HG03097 (cell line): ENCODE measurements around the gene KLKB1.
"Not testable (repeated sequence)": the region's sequence is repeated elsewhere in the genome, so short reads cannot be mapped to it uniquely, and the experiment has no call there.

ENCODE experiments used
- ATAC-seq: cut with Tn5 transposase; IDR thresholded peaks from one replicate; pipeline ENCODE4 v1.9.1; 2021; ENCODE audit not compliant: unreplicated experiment, low FRiP score

The KLKB1 gene

DNA sequence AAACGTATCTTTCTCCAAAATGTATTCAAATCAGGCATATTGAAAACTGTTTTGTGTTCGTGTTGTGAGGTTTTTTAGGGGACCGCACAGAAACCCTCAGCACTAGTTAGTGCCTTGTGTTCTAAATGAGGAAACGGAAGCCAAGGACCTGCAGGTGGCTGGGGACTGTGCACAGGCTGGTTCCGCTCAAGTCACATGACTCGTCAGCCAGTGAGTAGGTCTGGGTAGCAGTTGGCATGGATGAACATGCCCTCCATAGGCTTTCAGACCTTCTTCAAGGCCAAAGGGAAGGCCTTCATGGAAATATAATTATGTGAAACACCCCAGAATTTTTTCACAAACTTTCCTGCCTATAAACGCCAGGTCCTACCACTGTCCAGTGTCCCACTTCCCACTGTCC lies 37.4 kb downstream of the KLKB1 start:
- no peak for ATAC-seq

DNA sequence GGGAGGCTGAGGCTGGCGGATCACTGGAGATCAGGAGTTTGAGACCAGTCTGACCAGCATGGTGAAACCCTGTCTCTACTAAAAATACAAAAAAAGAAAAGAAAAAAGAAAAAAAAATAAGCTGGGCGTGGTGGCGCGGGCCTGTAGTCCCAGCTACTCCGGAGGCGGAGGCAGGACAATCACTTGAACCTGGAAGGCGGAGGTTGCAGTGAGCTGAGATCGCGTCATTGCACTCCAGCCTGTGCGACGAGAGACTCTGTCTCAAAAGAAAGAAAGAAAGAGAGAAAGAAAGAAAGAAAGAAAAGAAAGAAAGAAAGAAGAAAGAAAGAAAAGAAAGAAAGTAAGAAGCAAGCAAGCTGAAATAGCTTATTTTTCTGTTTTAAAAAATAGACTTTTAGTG lies 37.9 kb downstream of the KLKB1 start:
- not testable (repeated sequence) for ATAC-seq

DNA sequence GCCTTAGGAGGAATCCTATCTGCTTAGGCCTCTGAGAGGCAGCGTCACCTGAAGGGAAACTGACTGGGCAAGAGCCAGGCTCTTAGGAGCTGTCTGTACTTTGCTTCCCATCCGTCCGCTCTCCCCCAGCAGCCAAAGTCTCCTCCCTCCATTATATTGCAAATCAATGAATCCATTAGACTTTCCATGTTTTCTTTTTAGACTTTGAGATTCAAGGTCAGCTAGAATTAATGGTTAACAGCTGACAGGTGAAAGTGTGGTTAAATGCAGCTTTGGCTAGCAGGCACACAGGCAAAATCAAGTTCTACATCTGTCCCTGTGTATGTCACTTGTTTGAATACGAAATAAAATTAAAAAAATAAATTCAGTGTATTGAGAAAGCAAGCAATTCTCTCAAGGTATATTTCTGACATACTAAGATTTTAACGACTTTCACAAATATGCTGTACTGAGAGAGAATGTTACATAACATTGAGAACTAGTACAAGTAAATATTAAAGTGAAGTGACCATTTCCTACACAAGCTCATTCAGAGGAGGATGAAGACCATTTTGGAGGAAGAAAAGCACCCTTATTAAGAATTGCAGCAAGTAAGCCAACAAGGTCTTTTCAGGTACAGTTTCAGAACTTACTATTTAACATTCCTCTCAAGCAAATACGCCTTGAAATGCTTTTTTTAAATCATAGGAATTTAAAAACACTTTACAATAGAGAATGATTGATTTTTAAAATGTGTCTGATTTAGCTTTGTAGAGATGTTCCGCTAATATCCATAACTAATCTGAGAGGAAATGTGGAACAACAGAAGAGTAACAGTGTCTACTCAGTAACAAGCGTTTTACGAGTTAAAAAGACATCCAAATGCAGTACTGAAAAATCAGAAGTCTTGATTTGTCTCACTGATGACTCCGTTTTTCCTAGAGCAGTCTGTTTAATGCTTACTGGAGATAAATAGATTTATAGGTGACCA lies 38.7 kb downstream of the KLKB1 start, which contains the start of gene F11:
Gene F11 (plus strand): TSS at position 507 of the 970 bp plus-strand sequence. CDS start 948 bp downstream, outside the sequence.
- ATAC-seq = no peak

DNA sequence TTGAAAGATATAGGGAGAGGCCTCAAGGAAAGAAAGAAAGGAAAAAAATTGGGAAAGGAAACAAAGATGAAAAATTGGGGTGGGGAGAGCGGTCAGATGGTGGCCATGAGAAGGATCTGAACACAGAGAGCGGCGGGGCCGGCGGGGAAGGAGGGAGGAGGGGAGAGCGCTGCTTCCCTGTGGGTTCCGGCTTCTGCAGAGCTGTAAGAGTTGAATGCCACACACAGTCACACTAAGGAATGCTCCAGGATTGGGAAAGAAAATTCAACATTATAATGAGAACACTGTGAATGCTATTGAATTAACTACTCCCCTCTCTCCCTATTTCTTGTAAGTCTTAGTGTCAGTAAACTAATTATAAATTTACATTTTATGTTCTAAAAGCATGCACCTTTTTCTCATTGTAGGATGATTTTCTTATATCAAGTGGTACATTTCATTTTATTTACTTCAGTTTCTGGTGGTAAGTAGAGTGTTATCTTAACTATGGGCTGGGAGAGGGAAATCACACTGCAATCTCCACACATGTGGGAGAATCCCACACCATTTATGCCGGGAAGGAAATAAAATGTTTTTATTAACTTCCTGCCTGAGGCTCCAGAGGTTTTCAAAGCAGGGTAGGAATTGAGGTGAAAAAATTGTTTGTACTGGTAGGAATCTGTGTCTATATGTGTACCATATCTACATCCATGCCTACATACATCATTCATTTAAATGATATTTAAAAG lies 39.6 kb downstream of the KLKB1 start:
- no peak for ATAC-seq

DNA sequence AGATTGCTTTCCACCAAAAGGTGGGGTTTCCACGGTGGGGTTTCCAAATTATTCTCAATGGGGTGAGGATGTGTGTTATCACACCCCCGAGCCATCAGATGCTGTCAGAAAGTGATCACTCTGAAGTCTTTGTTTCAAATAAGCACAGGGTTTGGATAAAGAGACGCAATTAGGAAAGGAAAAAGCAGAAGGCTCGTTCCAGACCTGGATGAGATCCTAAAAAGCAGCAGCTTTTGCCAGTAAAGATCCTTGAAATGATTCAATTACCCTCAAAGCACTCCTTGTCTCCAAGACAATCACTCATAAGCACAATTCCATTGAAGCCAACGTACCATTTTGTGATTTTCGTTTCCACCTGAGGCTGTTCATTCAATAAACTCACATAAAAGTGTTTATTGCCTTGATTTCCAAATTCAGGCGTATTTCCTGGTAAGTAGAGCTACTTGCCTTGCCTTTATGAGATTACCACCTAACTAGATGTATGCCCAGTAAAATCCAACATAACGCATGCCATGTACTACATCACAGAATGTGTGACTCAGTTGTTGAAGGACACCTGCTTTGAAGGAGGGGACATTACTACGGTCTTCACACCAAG lies 43.9 kb downstream of the KLKB1 start:
- no peak for ATAC-seq

DNA sequence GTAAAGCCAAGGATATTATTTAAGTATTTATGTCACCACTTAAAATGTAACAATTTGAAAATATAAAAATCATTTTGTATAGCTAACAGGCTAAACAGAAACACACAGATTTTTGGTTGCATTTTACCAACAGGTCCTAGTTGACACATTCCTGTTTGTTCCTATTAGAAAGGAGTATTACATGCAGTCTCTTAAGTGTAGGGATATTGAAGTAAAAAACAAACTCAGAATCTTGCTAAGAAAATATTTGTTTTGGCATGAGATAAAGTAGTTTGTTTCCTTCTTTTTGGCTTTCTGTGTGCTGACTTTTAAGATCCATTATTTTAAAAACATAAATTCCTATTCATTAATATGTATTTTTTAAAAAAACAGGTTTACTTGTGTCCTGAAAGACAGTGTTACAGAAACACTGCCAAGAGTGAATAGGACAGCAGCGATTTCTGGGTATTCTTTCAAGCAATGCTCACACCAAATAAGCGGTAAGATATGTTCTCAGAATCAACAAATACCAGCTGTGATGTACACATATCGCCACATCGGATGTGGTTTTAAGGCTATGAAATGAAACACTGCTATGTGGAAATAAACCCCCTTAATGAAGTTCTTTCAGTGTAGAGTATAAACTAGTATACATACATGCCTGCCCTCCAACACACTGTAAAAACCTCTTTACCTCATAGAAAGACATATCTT lies 45.5 kb downstream of the KLKB1 start:
- ATAC-seq = no peak

DNA sequence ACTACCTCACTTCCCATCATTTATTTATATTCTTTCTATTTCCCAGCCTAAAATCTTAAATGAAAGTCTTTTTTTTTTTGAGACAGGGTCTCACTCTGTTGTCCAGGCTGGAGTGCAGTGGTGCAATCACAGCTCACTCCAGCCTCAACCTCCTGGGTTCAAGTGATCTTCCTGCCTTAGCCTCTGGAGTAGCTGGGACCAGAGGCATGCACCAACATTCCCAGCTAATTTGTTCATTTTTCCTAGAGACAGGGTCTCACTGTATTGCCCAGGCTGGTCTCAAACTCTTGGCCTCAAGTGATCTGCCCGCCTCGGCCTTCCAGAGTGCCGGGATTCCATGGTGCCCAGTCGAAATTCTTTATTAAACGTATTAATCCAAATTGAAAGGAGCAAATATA lies 46.1 kb downstream of the KLKB1 start:
- ATAC-seq = not testable (repeated sequence)

DNA sequence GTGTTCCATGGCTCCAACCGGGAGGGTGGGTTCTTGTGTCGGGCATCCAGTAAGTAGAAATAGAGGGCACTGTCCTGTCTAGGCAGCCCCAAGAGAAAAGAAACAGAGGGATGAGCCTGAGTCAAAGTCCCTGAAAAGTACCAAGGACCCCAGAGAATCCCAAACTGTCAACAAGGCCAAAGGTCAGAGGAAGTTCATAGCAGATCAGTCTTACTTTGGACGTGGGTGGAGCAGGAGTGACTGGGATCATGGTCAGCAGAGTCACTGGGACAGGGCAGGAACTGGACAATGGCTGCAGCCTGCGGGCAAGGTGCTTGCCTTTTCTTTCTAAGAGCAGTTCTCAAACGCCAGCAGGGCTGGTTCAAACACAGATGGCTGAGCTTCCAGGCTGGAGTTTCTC lies 56.0 kb downstream of the KLKB1 start:
- ATAC-seq = no peak

DNA sequence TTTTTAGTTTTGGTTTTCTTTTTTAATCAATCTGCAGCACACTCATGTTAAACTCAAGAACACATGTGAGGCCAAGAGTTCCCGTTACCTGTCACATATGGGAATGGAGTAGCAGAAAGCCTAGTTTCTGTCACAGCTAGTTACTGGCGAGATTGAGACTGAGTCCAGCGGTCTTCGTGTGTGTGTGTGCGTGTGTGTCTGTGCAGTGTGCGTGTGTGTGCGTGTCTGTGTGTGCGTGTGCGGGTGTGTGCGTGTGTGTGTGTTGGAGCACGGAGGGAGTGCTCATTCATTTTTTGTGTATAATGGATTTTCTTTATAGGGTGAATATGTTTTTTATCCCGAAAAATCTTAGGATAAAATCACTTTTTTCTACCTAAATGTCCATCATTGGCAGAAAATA lies 57.8 kb downstream of the KLKB1 start:
- ATAC-seq = no peak

DNA sequence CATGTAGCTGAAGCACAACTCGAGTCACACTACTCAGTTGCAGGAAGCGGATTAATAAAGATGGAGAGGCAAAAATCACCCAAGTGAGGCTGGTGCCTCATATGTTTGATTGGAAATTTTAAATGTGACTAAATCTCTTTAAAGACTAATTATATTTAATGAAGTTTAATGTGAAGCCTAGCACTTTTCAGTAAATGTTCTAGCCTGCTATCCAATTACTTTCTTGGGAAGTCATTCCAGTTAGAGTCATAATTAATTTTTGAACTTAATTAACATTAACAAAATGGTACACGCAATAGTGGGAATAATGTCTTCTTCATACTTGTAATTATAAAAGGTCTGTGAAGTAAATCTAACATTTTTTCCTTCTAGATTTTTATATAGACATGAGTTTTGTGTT lies 59.3 kb downstream of the KLKB1 start:
- ATAC-seq = no peak

DNA sequence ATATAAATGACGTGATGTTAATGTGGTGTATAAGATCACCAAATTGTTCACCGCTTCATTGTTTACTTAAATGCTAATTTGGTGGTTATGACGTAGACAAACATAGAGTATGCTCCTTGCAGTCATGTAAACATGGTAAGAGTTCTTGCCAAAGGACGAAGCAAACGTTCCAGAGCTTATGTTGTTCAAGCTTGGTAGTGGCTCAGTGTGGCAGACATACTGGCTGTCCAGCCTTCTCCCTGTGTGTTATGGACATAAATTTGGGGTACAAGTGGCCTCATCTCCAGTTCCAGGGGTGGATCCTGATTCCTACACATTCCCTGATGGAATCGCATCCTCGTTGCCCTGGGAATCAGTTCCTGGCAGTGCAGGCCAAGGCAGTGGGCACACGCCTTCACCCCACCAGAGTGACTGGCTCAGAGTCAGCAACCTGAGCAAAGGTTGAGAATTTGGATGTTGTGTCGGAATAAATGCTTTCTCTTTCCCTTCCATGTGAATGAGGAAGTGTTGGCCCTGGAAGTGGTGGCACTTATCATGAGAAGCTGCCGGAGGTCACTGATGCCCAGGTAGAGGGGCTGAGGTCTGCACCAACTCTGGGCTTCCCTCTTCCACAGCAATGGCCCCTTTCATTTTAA lies 64.1 kb downstream of the KLKB1 start:
- ATAC-seq = no peak

DNA sequence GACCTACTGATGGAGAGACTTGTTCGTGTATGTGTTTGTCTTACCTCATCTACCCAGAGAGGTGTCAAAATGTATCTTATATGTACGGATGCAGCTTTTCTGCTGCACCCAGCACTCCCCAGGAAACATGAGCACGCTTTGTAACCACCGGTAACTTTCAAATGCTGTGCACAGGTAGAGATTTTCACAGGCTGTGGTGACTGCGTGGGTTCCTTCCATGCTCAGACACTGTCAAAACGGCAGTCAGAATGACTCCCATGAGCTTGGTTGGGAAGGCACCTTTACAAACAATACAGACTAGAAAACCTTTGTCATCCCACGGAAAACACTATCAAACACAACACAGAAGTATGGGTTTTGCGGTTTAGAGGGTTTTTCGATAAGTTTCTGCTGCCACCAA lies 66.9 kb downstream of the KLKB1 start:
- no peak for ATAC-seq

DNA sequence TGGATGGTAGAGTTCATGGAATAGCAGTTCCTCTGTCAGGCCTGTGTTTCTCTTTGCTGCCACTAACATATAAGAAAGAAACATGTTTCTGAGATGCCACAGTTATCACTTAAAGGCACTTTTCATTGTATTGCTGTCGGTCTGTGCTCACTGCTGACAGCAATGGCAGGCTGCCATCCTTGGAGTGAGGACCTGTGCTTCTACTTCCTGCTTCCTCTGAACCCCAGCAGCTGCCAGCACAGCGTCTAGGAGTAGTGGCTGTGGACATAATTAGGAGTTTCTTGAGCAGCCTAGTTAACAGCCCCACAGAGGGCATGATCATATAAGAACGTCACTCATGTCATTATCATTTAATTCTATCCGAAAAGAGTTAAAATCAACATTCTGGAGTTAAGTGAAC lies 69.2 kb downstream of the KLKB1 start:
- ATAC-seq = no peak

DNA sequence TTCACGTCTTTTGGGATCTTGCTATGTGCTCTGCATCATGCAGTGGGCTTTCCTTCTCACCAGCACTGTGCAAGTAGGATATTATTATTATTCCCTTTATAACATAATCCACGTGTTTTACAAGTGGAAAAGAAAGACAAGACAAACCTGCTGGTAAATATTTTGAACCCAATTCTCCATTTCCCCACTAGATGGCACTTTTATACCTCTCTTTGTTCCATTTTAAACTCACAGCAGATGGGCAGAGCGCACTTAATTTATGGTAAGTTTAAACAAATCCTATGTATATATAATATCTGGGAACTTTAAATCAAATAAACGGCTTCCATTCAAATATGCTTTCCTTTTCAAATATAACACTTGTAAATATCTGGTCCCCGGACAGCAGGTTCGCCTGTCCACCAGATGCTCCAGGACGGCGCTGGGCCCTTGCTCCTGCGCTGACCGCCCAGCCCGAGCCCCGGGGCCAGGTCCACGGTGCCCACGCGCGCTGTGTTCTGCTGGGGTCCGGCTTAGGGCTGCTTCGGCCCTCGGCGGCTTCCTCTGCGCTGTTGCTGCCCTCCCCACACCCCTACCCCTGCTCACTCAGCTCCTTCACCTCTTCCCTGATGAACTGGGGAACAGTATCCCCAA lies 69.8 kb downstream of the KLKB1 start:
- no peak for ATAC-seq

DNA sequence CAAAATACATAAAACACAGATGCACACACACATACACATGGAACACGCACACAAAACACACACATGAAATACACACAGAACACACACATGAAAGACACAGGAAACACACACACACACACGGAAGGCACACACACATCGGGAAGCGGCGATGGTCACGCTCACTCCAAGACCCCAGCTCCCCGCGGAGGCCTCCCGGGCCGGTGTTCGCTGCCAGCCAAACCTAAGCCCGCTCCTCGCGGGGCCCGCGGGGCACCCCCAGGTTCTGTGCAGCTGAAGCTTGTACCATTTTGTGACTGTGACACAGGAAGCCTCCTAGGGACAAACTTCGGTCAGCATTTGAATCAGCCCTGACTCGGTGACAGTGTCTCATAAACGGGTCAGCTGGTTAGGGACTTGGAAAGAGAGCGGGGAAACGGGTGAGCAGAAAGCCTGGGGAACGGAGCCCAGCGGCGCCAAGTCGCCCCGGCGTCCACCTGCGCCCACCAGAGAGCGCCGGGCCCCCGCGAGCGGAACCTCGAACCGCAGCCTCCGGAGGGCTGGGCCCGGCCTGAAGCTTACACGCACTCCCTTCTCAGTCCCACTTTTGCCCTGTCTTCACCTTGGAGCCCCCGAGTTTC lies 70.8 kb downstream of the KLKB1 start:
- no peak for ATAC-seq

DNA sequence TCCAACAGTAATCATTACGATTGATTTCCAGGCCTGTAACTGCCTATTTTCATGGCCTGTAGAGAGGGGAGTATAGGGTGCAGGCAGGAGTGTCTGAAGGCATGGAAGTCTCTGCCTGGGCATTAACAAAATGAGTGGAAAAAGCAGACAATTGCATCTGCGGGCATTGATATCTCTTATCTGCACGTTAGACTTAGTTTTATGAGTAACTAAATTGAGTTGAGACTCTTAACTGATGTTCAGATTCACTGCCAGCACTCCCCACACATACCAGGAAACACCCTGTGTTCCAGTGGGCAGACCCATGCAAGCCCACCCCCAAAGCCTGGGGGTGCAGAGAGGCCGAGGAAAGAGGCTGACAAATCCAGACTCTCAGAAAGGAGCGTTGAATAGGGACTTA lies 72.0 kb downstream of the KLKB1 start:
- no peak for ATAC-seq

DNA sequence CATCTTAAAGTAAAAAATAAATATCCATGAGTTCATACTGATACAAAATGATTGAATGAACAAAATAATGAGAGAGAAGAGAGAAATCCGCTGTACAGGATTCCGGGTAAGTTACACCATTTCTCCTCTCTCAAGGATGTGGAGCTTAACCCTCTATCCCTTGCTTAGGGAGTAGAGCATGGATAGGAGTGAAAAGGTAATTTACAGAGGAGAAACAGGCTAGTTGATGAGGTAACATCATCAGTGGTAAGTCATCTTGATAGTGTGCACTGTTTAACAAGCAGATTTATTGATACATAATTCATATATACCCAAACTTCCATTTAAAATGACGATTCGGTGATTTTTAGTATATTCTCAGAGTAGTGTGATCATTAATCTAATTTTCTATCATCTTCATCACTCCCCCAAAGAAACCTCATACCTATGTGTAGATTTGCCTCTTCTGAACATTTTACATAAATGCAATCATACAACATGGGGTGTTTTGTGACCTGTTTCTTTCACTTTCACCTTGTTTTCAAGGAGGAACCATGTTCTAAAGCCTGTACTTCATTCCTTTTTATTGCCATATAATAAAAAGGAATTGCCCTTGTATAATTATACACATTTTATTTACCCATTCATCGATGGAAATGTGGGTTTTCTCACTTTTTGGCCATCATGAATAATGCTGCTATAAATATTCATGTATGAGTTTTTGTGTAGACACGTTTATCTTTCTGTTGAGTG lies 73.5 kb downstream of the KLKB1 start:
- no peak for ATAC-seq

DNA sequence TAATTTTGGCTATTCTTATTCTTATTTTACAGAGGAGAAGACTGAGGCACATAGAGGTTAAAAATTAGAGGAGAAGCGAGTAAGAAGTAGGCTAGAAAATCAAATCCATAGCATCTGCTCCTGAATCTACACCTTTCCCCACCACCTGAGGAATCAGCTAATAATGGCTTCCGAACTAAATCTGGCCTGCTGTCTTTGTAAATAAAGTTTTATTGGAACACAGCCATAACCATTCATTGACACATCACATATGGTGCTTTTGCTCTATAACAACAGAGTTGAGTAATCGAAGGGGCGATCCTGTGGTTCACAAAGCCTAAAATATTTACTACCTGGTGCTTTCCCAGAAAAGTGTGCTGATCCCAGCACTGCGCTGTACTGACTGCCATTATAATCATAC lies 76.9 kb downstream of the KLKB1 start:
- no peak for ATAC-seq
